Endothelial cell (in vitro differentiated cells): ENCODE data around the gene TRPM4. TPM values are rescaled to one million over a fixed set of nuclear protein-coding genes. Genes with fewer than 3 reads are reported as not detected.

Experiments used
- DNase-seq: peaks from one replicate; pipeline ENCODE4 v3.0.0; 2021; ENCODE audit warnings: low spot score
- H3K27ac Mint-ChIP-seq: one replicate; pipeline ENCODE4 v1.8.0; 2021; ENCODE audit warnings: mixed read lengths, inconsistent platforms; ENCODE audit not compliant: unreplicated experiment
- H3K27me3 Mint-ChIP-seq: one replicate; pipeline ENCODE4 v1.8.0; 2021; ENCODE audit warnings: mild to moderate bottlenecking, moderate library complexity, mixed read lengths, inconsistent platforms; ENCODE audit not compliant: unreplicated experiment
- H3K36me3 Mint-ChIP-seq: one replicate; pipeline ENCODE4 v1.8.0; 2021; ENCODE audit warnings: mild to moderate bottlenecking, low read depth, mixed read lengths, inconsistent platforms; ENCODE audit not compliant: unreplicated experiment
- H3K4me1 Mint-ChIP-seq: one replicate; pipeline ENCODE4 v1.8.0; 2021; ENCODE audit warnings: mild to moderate bottlenecking, mixed read lengths, inconsistent platforms; ENCODE audit not compliant: unreplicated experiment
- H3K4me3 Mint-ChIP-seq: one replicate; pipeline ENCODE4 v1.8.0; 2021; ENCODE audit warnings: mild to moderate bottlenecking, mixed read lengths, inconsistent platforms; ENCODE audit not compliant: unreplicated experiment
- H3K9me3 Mint-ChIP-seq: one replicate; pipeline ENCODE4 v1.8.0; 2021; ENCODE audit warnings: mixed read lengths, inconsistent platforms; ENCODE audit not compliant: unreplicated experiment
- CTCF ChIP-seq: fragments of 200-600 bp; sonication (generic); IDR thresholded peaks from one replicate; pipeline ENCODE4 v1.5.0; 2021; ENCODE audit warnings: antibody characterized with exemption; ENCODE audit not compliant: unreplicated experiment
- total RNA-seq: library from RNA; stranded (reverse); fragmentation: NEBNext Ultra II Directional; extraction: Animal tissue kit (Norgen Biotek cat#: 25700); gene quantifications from one replicate; pipeline ENCODE4 v1.2.1, GENCODE V29; 2021; ENCODE audit not compliant: unreplicated experiment

Gene TRPM4
- total RNA-seq, 1 donor from 2014 or later = 75.3 TPM

DNA sequence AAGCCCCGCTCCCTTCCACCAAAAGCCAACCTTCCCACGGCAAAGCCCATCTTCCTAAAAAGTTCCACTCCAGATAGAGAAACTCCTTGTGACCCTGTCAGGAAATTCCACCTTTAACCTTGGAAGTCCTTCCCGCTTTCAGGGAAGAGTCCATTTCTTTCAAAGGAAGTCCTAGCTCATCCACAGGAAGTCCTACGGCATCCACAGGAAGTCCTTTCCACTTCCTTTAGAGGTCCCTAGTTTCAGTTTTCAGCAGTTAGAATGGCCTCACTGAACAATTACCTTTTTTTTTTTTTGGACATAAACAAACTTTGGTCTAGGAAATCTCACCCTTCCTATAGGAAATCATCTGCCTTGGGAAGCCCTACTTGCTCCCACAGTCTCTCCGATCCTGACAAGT, 31.7 kb downstream of the TRPM4 start:
- Mint-ChIP-seq H3K4me3 (peak overlapping the region; percentile 67), H3K4me1 (peaks cover 39% of the 10 kb centered on the region), H3K27me3 (peaks cover 10% of the 10 kb centered on the region), H3K9me3 (no peaks in the 10 kb centered on the region), H3K27ac (peak overlapping the region; percentile 85), H3K36me3 (peaks cover 67% of the 10 kb centered on the region)
- no peak for DNase-seq
- TF ChIP-seq CTCF = no peak

DNA sequence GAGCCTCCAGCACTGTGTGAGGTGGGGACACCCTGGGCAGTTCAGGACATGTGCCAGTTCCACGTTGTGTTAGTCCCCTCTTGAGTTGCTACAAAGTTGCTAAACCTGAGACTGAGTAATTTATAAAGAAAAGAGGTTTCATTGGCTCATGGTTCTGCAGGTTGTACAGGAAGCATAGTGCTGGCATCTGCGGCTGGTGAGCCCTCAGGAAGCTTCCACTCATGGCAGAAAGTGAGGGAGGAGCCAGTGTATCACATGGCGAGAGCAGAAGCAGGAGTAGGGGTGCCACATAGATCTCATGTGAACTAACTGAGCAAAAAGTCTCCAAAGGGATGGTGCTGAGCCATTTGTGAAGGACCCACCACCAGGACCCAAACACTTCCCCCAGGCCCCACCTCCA, 33.2 kb downstream of the TRPM4 start:
- Mint-ChIP-seq H3K4me1 (peaks cover 39% of the 10 kb centered on the region), H3K9me3 (no peaks in the 10 kb centered on the region), H3K27ac (no peak overlapping the region), H3K27me3 (peaks cover 10% of the 10 kb centered on the region), H3K4me3 (peak overlapping the region; percentile 26), H3K36me3 (peaks cover 67% of the 10 kb centered on the region)
- no peak for DNase-seq
- TF ChIP-seq CTCF = no peak

- H3K4me3 Mint-ChIP-seq = no peak overlapping the region
- no peak for TF ChIP-seq CTCF
- peaks cover 60% of the 10 kb centered on the region for H3K36me3 Mint-ChIP-seq
- H3K9me3 Mint-ChIP-seq = no peaks in the 10 kb centered on the region
- no peak for DNase-seq
- no peak overlapping the region for H3K27ac Mint-ChIP-seq
- peaks cover 22% of the 10 kb centered on the region for H3K4me1 Mint-ChIP-seq
- H3K27me3 Mint-ChIP-seq = peaks cover 3% of the 10 kb centered on the region
Measured at GRCh38 chr19:49193822-49194394, 36.3 kb downstream of the TRPM4 start.

GRCh38 chr19:49194408-49194807, 36.8 kb downstream of the TRPM4 start:
- Mint-ChIP-seq H3K27me3 (no peaks in the 10 kb centered on the region), H3K4me1 (peaks cover 19% of the 10 kb centered on the region), H3K4me3 (no peak overlapping the region), H3K36me3 (peaks cover 55% of the 10 kb centered on the region), H3K9me3 (no peaks in the 10 kb centered on the region), H3K27ac (no peak overlapping the region)
- no peak for TF ChIP-seq CTCF
- no peak for DNase-seq

DNA sequence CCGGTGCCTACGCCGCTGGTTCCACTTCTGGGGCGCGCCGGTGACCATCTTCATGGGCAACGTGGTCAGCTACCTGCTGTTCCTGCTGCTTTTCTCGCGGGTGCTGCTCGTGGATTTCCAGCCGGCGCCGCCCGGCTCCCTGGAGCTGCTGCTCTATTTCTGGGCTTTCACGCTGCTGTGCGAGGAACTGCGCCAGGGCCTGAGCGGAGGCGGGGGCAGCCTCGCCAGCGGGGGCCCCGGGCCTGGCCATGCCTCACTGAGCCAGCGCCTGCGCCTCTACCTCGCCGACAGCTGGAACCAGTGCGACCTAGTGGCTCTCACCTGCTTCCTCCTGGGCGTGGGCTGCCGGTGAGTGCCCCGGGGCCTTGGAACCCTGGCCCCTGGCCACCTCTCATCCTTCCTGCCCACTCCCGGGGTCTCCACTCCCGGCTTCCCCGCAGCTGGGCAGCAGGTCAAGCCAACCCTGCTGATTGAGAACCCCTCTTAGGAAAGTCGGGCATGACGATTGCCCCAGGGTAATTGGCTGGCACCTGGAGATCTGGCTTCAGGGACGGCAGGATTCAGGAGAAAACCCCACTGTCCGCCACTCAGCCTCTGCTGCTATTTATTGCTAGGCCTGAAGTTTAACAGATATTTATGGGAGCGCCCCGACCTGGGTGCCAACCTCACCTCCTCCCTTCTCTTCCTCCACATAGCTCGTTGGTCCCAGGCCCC, 39.1 kb downstream of the TRPM4 start:
- Mint-ChIP-seq H3K27me3 (peaks cover 2% of the 10 kb centered on the region), H3K9me3 (no peaks in the 10 kb centered on the region), H3K4me3 (peak overlapping the region; percentile 59), H3K4me1 (peaks cover 20% of the 10 kb centered on the region), H3K36me3 (peaks cover 59% of the 10 kb centered on the region), H3K27ac (no peak overlapping the region)
- no peak for TF ChIP-seq CTCF
- DNase-seq = no peak
